Gastroesophageal sphincter (tissue), 4 donors: Measurements from ENCODE around the gene SMLR1. TPM values are rescaled to one million over a fixed set of nuclear protein-coding genes. Genes with fewer than 3 reads are reported as not detected.

Experiments used
- ATAC-seq: fragments of 150-250 bp; one replicate; pipeline ENCODE4 v1.9.1; 2016; ENCODE audit warnings: mild to moderate bottlenecking, moderate library complexity
- H3K27ac ChIP-seq, 4 donors: fragments of 200-600 bp; sonication (generic) in 3 of 4; 1 replicate in 3 of 4; 2 replicates in 1 of 4; pipeline ENCODE4 v1.5.1; 2016 to 2019
- H3K27me3 ChIP-seq: fragments of 200-600 bp; sonication (generic); one replicate; pipeline ENCODE4 v1.5.1; 2019
- H3K36me3 ChIP-seq, 2 donors: fragments of 200-600 bp; sonication (generic); one replicate each; pipeline ENCODE4 v1.5.1; 2019; ENCODE audit warnings: control low read depth in 1 of 2
- H3K4me1 ChIP-seq, 3 donors: fragments of 200-600 bp; sonication (generic); 1 replicate in 2 of 3; 2 replicates in 1 of 3; pipeline ENCODE4 v1.5.1; 2016 to 2019; ENCODE audit warnings: control low read depth in 2 of 3
- H3K4me3 ChIP-seq, 2 donors: fragments of 200-600 bp; sonication (generic); one replicate each; pipeline ENCODE4 v1.5.1; 2019; ENCODE audit warnings: mild to moderate bottlenecking in 1 of 2, moderate library complexity in 1 of 2
- H3K9me3 ChIP-seq, 3 donors: fragments of 200-600 bp; sonication (generic); one replicate each; pipeline ENCODE4 v1.5.1; 2017 to 2019; ENCODE audit warnings: control low read depth in 2 of 3
- EP300 ChIP-seq: sonication (generic); formaldehyde crosslinking; IDR thresholded peaks from one replicate; pipeline ENCODE4 v1.6.1; 2017; ENCODE audit warnings: antibody characterized with exemption, mild to moderate bottlenecking
- POLR2A ChIP-seq, 2 donors: fragments of 450-650 bp; IDR thresholded peaks; one replicate each; pipeline ENCODE4 v1.6.1; 2017; ENCODE audit warnings: antibody characterized with exemption in 2 of 2, mild to moderate bottlenecking in 2 of 2, moderate library complexity in 1 of 2
- POLR2AphosphoS5 ChIP-seq: sonication (generic); formaldehyde crosslinking; IDR thresholded peaks from one replicate; pipeline ENCODE4 v1.6.1; 2017; ENCODE audit warnings: antibody characterized with exemption
- WGBS, 2 donors: methylation state at CpG; one replicate each; pipeline ENCODE4 v1.1.5; 2018; ENCODE audit warnings: low coverage in 1 of 2; 5-methylcytosine and 5-hydroxymethylcytosine counted together
- total RNA-seq, 4 donors: library from RNA; depleted of rRNA; stranded (reverse); fragments of >200 nt; gene quantifications; one replicate each; pipeline ENCODE4 v1.1.0, GENCODE V29; 2016
- TF ChIP-seq, protein P1 (sequence below), 4 experiments: fragments of 200-600 bp in 2 of 4; fragments of 450-650 bp in 2 of 4; sonication (generic) in 1 of 4; IDR thresholded peaks; one replicate each; pipeline ENCODE4 v1.5.1; 2017 to 2019; ENCODE audit warnings: antibody characterized with exemption in 4 of 4, mild to moderate bottlenecking in 2 of 4, moderate library complexity in 2 of 4

Gene SMLR1
- total RNA-seq, 4 donors from 2014 or later = not detected

DNA sequence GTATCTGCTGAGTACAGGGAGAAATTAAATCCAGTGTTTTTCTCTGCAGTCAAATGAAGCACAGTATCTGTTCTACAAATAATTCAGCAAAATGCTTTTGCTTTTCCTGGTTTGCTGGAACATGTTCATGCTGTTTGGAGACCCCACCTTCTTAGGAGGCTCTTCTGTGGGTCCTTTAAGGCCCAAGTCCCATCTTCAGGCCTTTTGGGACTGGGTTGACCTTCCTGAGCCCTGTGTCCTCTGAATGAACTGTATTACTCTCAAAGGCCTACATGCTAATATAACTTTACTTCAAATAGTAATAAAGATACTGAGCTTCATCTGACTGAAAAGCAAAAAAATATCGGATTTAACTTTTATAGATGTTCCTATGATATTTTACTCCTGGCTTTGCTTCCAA, 19.3 kb downstream of the SMLR1 start:
- no peak overlapping the region for H3K4me3 ChIP-seq
- no peak overlapping the region for H3K27ac ChIP-seq
- peaks cover 0 to 8% of the 10 kb centered on the region in 2 donors for H3K36me3 ChIP-seq
- H3K4me1 ChIP-seq = peaks cover 0 to 8% (median 0%) of the 10 kb centered on the region in 3 donors
- H3K27me3 ChIP-seq = no peaks in the 10 kb centered on the region
- no peak for ATAC-seq
- WGBS, 2 donors = 84 to 100% methylated on average over 1 of the region's 1 CpG
- H3K9me3 ChIP-seq = no peaks in the 10 kb centered on the region
- TF ChIP-seq POLR2AphosphoS5 (no peak), POLR2A (IDR thresholded peaks at IDR 0.05) (no peak), EP300 (no peak)
- TF ChIP-seq, protein P1, sequence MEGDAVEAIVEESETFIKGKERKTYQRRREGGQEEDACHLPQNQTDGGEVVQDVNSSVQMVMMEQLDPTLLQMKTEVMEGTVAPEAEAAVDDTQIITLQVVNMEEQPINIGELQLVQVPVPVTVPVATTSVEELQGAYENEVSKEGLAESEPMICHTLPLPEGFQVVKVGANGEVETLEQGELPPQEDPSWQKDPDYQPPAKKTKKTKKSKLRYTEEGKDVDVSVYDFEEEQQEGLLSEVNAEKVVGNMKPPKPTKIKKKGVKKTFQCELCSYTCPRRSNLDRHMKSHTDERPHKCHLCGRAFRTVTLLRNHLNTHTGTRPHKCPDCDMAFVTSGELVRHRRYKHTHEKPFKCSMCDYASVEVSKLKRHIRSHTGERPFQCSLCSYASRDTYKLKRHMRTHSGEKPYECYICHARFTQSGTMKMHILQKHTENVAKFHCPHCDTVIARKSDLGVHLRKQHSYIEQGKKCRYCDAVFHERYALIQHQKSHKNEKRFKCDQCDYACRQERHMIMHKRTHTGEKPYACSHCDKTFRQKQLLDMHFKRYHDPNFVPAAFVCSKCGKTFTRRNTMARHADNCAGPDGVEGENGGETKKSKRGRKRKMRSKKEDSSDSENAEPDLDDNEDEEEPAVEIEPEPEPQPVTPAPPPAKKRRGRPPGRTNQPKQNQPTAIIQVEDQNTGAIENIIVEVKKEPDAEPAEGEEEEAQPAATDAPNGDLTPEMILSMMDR (IDR thresholded peaks at IDR 0.05) = no peak

DNA sequence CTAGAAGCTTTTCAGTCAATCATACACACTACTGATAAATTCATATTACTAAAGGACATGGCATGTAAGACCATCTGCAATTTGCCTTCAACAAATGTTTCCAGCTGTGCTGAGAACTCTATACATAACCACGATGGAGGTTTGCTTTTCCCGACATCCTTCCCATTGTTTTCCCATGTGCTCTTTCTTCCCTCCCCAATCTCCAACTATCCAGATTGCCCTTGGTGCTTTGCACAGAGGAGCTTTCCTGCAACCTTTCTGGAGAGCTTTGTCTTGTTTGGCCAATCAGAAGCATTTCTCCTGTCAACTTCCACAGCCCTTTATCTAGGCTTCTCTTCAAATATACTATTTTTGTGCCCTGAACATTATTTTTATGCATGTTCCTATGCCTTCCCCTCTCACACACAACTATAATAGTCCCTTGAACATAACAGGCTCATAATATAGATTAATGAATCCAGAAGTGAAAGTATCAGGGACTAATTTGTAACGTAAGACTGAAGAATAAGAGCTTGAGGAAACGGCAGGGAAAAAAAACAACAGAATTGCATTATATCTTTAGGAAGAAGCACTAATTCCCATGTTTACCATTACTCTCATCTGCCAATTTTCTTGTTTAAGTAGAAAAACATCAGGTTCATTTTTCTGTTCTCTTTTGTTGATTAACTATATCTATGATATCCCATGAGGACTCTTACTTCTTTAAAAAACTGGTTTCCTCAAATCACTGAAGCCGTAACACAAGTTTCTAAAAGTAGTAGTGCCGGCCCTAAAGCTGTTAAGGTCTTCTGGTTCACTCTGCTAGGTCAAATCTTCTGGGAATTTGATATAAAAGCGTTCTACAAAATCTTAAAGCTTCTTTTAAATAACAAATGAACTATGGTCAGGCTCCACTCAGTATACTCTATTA, 20.1 kb downstream of the SMLR1 start:
- no peak for ATAC-seq
- peak overlapping the region in 1 of 4 donors; percentile 33 for H3K27ac ChIP-seq
- peaks cover 0 to 8% (median 0%) of the 10 kb centered on the region in 3 donors for H3K4me1 ChIP-seq
- H3K27me3 ChIP-seq = no peaks in the 10 kb centered on the region
- no peaks in the 10 kb centered on the region for H3K9me3 ChIP-seq
- H3K4me3 ChIP-seq = no peak overlapping the region
- peaks cover 0 to 4% of the 10 kb centered on the region in 2 donors for H3K36me3 ChIP-seq
- TF ChIP-seq POLR2AphosphoS5 (no peak), EP300 (no peak), POLR2A (IDR thresholded peaks at IDR 0.05) (no peak)
- TF ChIP-seq, protein P1 (IDR thresholded peaks at IDR 0.05) = no peak
- WGBS, 2 donors = 48 to 70% methylated on average over 7 of the region's 7 CpGs

DNA sequence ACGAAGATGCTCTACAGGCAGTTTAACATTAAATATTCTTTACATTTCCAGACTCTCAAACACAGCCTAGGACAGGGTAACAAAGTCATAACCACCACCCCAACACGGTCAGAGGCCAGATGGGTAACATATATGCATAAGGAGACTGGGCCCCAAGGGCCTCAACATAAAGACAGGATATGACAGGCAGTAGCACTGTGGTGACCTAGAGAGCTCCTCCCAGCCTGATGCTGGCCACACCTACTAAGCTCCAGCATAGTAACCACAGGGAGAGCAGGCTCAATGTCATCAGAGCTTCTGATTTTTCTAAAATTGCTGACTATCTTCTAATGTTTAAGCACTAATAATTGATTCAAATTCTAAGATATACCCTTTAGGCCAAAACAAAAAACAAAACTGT, 21.7 kb downstream of the SMLR1 start:
- Histone ChIP-seq H3K27me3 (no peaks in the 10 kb centered on the region), H3K4me3 (no peak overlapping the region), H3K27ac (no peak overlapping the region), H3K9me3 (no peaks in the 10 kb centered on the region), H3K36me3 (peaks cover 0 to 15% of the 10 kb centered on the region in 2 donors), H3K4me1 (peaks cover 0 to 8% (median 0%) of the 10 kb centered on the region in 3 donors)
- no peak for ATAC-seq
- WGBS, 2 donors = 88 to 90% methylated on average over 2 of the region's 2 CpGs
- TF ChIP-seq, protein P1 (IDR thresholded peaks at IDR 0.05) = no peak
- no peak for TF ChIP-seq EP300
- TF ChIP-seq POLR2A (IDR thresholded peaks at IDR 0.05) = no peak
- no peak for TF ChIP-seq POLR2AphosphoS5

DNA sequence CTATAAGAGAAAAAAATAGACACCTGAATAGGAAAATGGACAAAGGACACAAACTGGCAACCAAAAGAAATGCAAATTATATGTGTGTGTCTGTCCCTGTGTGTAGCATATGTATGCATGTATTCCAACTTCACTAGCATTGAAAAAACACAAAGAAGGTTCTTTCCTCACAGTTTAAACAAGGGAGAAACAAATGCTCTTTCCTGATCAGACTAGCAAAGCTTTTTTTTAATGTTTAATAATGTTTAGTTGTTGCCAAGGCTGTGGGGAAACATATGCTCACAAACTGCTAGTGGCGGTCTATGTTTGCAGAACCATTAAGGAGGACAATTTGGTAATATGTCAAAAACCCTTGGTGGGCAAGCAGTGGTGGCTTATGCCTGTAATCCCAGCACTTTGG, 22.4 kb downstream of the SMLR1 start:
- H3K9me3 ChIP-seq = no peaks in the 10 kb centered on the region
- no peaks in the 10 kb centered on the region for H3K27me3 ChIP-seq
- WGBS, 2 donors = 92% methylated on average over 1 of the region's 1 CpG; no CpG with 5 or more reads in 1 of the 2 donors
- ATAC-seq = no peak
- H3K27ac ChIP-seq = no peak overlapping the region
- H3K4me1 ChIP-seq = peaks cover 0 to 8% (median 0%) of the 10 kb centered on the region in 3 donors
- no peak for TF ChIP-seq EP300
- TF ChIP-seq, protein P1 (IDR thresholded peaks at IDR 0.05) = no peak
- TF ChIP-seq POLR2A (IDR thresholded peaks at IDR 0.05) = no peak
- no peak for TF ChIP-seq POLR2AphosphoS5
- peaks cover 0 to 16% of the 10 kb centered on the region in 2 donors for H3K36me3 ChIP-seq
- no peak overlapping the region for H3K4me3 ChIP-seq
